ENCODE results near the gene EHD3.

GRCh38 chr2:31234683-31235503 lies 941 bp downstream of the EHD3 start:
- TF ChIP-seq GLIS3 (CRISPR knock-in tag; IDR thresholded peaks at IDR 0.05) (no peak), ZFP30 (CRISPR knock-in tag; IDR thresholded peaks at IDR 0.05) (no peak), TOX (CRISPR knock-in tag; IDR thresholded peaks at IDR 0.05; ENCODE audit: borderline replicate concordance) (no peak), CREB5 (CRISPR knock-in tag; IDR thresholded peaks at IDR 0.05; ENCODE audit: low read depth) (no peak), ARNTL (CRISPR knock-in tag; IDR thresholded peaks at IDR 0.05; ENCODE audit: borderline replicate concordance, low read depth) (no peak), ZFP3 (CRISPR knock-in tag; IDR thresholded peaks at IDR 0.05) (no peak), PATZ1 (CRISPR knock-in tag; IDR thresholded peaks at IDR 0.05; ENCODE audit: borderline replicate concordance) (no peak), OSR1 (CRISPR knock-in tag; IDR thresholded peaks at IDR 0.05) (no peak), ESRRG (CRISPR knock-in tag; IDR thresholded peaks at IDR 0.05) (no peak), ISL1 (CRISPR knock-in tag; IDR thresholded peaks at IDR 0.05) (no peak), ZNF70 (CRISPR knock-in tag; IDR thresholded peaks at IDR 0.05) (no peak)

All from SK-N-SH treated with all-trans-retinoic acid at 6 μM for 48 hours (cell line).